Liver (tissue), 9 donors: ENCODE measurements around the gene TTYH2. TPM values are rescaled to one million over a fixed set of nuclear protein-coding genes. Genes with fewer than 3 reads are reported as not detected.

Experiments used
- DNase-seq: peaks from one replicate; pipeline ENCODE4 v3.0.0-alpha.2; 2017; ENCODE audit warnings: low spot score
- H3K27ac ChIP-seq, 2 donors: one replicate each; pipeline ENCODE4 v1.7.0; 2013; ENCODE audit warnings: inconsistent platforms in 2 of 2, low read length in 2 of 2, control low read depth in 1 of 2, low read depth in 1 of 2, mild to moderate bottlenecking in 1 of 2
- H3K27me3 ChIP-seq, 4 donors: one replicate each; pipeline versions ENCODE4 v1.6.1 to v1.7.0; 2013; ENCODE audit warnings: low read length in 3 of 4, inconsistent platforms in 1 of 4, mild to moderate bottlenecking in 1 of 4, moderate library complexity in 1 of 4; ENCODE audit not compliant: control insufficient read depth in 4 of 4, insufficient read depth in 4 of 4
- H3K36me3 ChIP-seq, 4 donors: one replicate each; pipeline versions ENCODE4 v1.6.1 to v1.7.0; 2013; ENCODE audit warnings: low read length in 3 of 4, mild to moderate bottlenecking in 3 of 4, low read depth in 1 of 4, moderate library complexity in 1 of 4; ENCODE audit not compliant: control insufficient read depth in 4 of 4, insufficient read depth in 3 of 4
- H3K4me1 ChIP-seq, 4 donors: one replicate each; pipeline versions ENCODE4 v1.6.1 to v1.7.0; 2013; ENCODE audit warnings: low read length in 3 of 4, mild to moderate bottlenecking in 3 of 4, moderate library complexity in 1 of 4; ENCODE audit not compliant: control insufficient read depth in 4 of 4, insufficient read depth in 4 of 4
- H3K4me3 ChIP-seq, 3 donors: one replicate each; pipeline versions ENCODE4 v1.6.1 to v1.7.0; 2013; ENCODE audit warnings: low read length in 3 of 3, control low read depth in 1 of 3, low read depth in 1 of 3, mild to moderate bottlenecking in 1 of 3
- H3K9ac ChIP-seq, 2 donors: one replicate each; pipeline ENCODE4 v1.7.0; 2013; ENCODE audit warnings: low read length in 2 of 2, mild to moderate bottlenecking in 2 of 2, moderate library complexity in 2 of 2, control low read depth in 1 of 2, low read depth in 1 of 2
- H3K9me3 ChIP-seq, 4 donors: one replicate each; pipeline versions ENCODE4 v1.6.1 to v1.7.0; 2013; ENCODE audit warnings: low read length in 3 of 4; ENCODE audit not compliant: control insufficient read depth in 4 of 4
- EGR1 ChIP-seq, 2 donors: IDR thresholded peaks; 2 replicates each; pipeline ENCODE4 v1.6.1; 2016 to 2018; ENCODE audit warnings: antibody characterized with exemption in 2 of 2, low read depth in 2 of 2
- FOXA1 ChIP-seq: IDR thresholded peaks from 2 replicates; pipeline ENCODE4 v1.6.1; 2016; ENCODE audit warnings: antibody characterized with exemption
- FOXA2 ChIP-seq: IDR thresholded peaks from 2 replicates; pipeline ENCODE4 v1.6.1; 2016; ENCODE audit warnings: antibody characterized with exemption
- GABPA ChIP-seq, 2 donors: IDR thresholded peaks in 1 of 2; conservative IDR thresholded peaks in 1 of 2; 2 replicates each; pipeline ENCODE4 v1.6.1; 2016; ENCODE audit warnings: antibody characterized with exemption in 2 of 2, mild to moderate bottlenecking in 1 of 2, moderate library complexity in 1 of 2
- HNF4A ChIP-seq, 2 donors: conservative IDR thresholded peaks; 2 replicates each; pipeline ENCODE4 v1.6.1; 2016; ENCODE audit warnings: antibody characterized with exemption in 2 of 2, mild to moderate bottlenecking in 2 of 2
- HNF4G ChIP-seq: IDR thresholded peaks from 2 replicates; pipeline ENCODE4 v1.6.1; 2016; ENCODE audit warnings: antibody characterized with exemption
- JUND ChIP-seq, 2 donors: IDR thresholded peaks; 2 replicates each; pipeline ENCODE4 v1.6.1; 2016; ENCODE audit warnings: antibody characterized with exemption in 2 of 2
- NR2F2 ChIP-seq: IDR thresholded peaks from 2 replicates; pipeline ENCODE4 v1.6.1; 2016; ENCODE audit warnings: antibody characterized with exemption
- RAD21 ChIP-seq, 2 donors: IDR thresholded peaks; 2 replicates each; pipeline ENCODE4 v1.6.1; 2016; ENCODE audit warnings: antibody characterized with exemption in 2 of 2, mild to moderate bottlenecking in 2 of 2
- RXRA ChIP-seq, 2 donors: IDR thresholded peaks; 2 replicates each; pipeline ENCODE4 v1.6.1; 2017 to 2018; ENCODE audit warnings: antibody characterized with exemption in 2 of 2, mild to moderate bottlenecking in 1 of 2
- SP1 ChIP-seq: IDR thresholded peaks from 2 replicates; pipeline ENCODE4 v1.6.1; 2018; ENCODE audit warnings: antibody characterized with exemption, mild to moderate bottlenecking
- TAF1 ChIP-seq: conservative IDR thresholded peaks from 2 replicates; pipeline ENCODE4 v1.6.1; 2016; ENCODE audit warnings: antibody characterized with exemption, mild to moderate bottlenecking
- YY1 ChIP-seq: IDR thresholded peaks from 2 replicates; pipeline ENCODE4 v1.6.1; 2016; ENCODE audit warnings: antibody characterized with exemption, mild to moderate bottlenecking
- WGBS: extraction: QIAGEN DNeasy Blood & Tissue Kit; methylation state at CpG from one replicate; pipeline ENCODE4 v1.1.7; 2013; 5-methylcytosine and 5-hydroxymethylcytosine counted together
- polyA plus RNA-seq, 2 donors: library from polyadenylated mRNA; stranded (reverse) in 1 of 2; unstranded in 1 of 2; fragments of 200-250 nt in 1 of 2; fragments of >200 nt in 1 of 2; fragmentation: Nextera tagmentation in 1 of 2; extraction: Ambion mirVana in 1 of 2; gene quantifications; one replicate each; pipeline versions ENCODE4 v1.2.1 to v1.2.3, GENCODE V29; 2013 to 2015
- total RNA-seq, 2 donors: library from RNA; depleted of rRNA; stranded (reverse); fragments of >200 nt; gene quantifications; one replicate each; pipeline ENCODE4 v1.2.3, GENCODE V29; 2014
- TF ChIP-seq, protein P1 (sequence below): fragments of 150-350 bp; IDR thresholded peaks from 2 replicates; pipeline ENCODE4 v1.5.1; 2017; ENCODE audit warnings: improper control_type of control experiment, low read depth, low read length; ENCODE audit not compliant: missing input control
- TF ChIP-seq, protein P2 (sequence below): IDR thresholded peaks from 2 replicates; pipeline ENCODE4 v1.6.1; 2016; ENCODE audit warnings: antibody characterized with exemption
- TF ChIP-seq, protein P3 (sequence below): IDR thresholded peaks from 2 replicates; pipeline ENCODE4 v1.6.1; 2016; ENCODE audit warnings: antibody characterized with exemption
- TF ChIP-seq, protein P4 (sequence below): IDR thresholded peaks from 2 replicates; pipeline ENCODE4 v1.6.1; 2016; ENCODE audit warnings: antibody characterized with exemption
- TF ChIP-seq, protein P5 (sequence below): IDR thresholded peaks from 2 replicates; pipeline ENCODE4 v1.6.1; 2016; ENCODE audit warnings: antibody characterized with exemption, mild to moderate bottlenecking
- donor health status: healthy.
- donor health status: healthy.
- donor health status: healthy.
- donor health status: healthy.
- donor health status: healthy.

The TTYH2 gene
- total and polyA plus RNA-seq, 4 donors: 0.40 to 2.4 (median 0.99) TPM

DNA sequence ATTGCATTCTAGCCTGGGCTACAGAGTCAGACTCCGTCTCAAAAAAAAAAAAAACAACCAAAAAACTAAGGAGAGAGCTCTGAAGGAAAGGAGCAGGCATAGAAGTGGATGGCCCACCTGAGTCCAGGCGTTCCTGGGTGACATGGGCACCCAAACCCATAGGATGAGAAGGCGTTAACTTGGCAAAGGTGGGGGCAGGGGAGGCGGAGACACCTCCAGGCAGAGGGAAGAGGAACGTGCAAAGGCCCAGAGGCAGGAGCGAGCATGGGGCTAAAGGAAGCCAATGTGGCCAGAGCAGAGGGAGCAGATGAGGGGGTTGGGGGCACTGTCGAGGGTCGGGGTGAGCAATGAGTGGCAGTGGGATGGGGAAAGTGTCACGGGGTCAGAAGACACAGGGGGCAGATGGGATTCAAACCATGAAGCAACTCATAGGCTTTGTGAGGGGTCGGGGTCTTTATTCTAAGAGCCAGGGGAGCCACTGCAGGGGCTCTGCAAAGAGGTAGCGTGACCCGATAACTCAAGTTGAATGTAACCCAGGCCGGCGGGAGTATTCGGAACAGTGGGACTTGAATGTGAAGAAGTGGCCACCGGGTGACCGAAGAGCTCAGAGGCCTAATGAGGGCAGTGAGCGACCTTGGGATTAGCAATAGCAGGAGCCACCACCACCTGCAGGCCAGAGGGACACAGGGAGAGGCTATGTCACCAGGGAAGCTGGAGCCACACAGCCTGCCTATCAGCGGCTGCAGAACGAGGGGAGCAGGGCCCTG lies 11.8 kb downstream of the TTYH2 start:
- Histone ChIP-seq H3K4me3 (no peak overlapping the region), H3K27ac (no peak overlapping the region), H3K9ac (no peak overlapping the region), H3K27me3 (no peaks in the 10 kb centered on the region), H3K9me3 (no peaks in the 10 kb centered on the region), H3K36me3 (no peaks in the 10 kb centered on the region), H3K4me1 (no peaks in the 10 kb centered on the region)
- no peak for DNase-seq
- TF ChIP-seq RAD21 (IDR thresholded peaks at IDR 0.05) (no peak), TAF1 (no peak), JUND (IDR thresholded peaks at IDR 0.05) (no peak), YY1 (no peak), HNF4A (conservative IDR thresholded peaks at IDR 0.05) (no peak), EGR1 (IDR thresholded peaks at IDR 0.05; ENCODE audit: low read depth in 2 of 2) (no peak), FOXA2 (no peak), GABPA (IDR thresholded peaks at IDR 0.05 in 1 of 2, conservative IDR thresholded peaks at IDR 0.05 in 1 of 2) (no peak), FOXA1 (no peak), SP1 (no peak), RXRA (IDR thresholded peaks at IDR 0.05) (no peak), NR2F2 (no peak), HNF4G (no peak)
- TF ChIP-seq, protein P1, sequence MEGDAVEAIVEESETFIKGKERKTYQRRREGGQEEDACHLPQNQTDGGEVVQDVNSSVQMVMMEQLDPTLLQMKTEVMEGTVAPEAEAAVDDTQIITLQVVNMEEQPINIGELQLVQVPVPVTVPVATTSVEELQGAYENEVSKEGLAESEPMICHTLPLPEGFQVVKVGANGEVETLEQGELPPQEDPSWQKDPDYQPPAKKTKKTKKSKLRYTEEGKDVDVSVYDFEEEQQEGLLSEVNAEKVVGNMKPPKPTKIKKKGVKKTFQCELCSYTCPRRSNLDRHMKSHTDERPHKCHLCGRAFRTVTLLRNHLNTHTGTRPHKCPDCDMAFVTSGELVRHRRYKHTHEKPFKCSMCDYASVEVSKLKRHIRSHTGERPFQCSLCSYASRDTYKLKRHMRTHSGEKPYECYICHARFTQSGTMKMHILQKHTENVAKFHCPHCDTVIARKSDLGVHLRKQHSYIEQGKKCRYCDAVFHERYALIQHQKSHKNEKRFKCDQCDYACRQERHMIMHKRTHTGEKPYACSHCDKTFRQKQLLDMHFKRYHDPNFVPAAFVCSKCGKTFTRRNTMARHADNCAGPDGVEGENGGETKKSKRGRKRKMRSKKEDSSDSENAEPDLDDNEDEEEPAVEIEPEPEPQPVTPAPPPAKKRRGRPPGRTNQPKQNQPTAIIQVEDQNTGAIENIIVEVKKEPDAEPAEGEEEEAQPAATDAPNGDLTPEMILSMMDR: no peak
- TF ChIP-seq, protein P2, sequence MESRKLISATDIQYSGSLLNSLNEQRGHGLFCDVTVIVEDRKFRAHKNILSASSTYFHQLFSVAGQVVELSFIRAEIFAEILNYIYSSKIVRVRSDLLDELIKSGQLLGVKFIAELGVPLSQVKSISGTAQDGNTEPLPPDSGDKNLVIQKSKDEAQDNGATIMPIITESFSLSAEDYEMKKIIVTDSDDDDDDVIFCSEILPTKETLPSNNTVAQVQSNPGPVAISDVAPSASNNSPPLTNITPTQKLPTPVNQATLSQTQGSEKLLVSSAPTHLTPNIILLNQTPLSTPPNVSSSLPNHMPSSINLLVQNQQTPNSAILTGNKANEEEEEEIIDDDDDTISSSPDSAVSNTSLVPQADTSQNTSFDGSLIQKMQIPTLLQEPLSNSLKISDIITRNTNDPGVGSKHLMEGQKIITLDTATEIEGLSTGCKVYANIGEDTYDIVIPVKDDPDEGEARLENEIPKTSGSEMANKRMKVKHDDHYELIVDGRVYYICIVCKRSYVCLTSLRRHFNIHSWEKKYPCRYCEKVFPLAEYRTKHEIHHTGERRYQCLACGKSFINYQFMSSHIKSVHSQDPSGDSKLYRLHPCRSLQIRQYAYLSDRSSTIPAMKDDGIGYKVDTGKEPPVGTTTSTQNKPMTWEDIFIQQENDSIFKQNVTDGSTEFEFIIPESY: no peak
- TF ChIP-seq, protein P3, sequence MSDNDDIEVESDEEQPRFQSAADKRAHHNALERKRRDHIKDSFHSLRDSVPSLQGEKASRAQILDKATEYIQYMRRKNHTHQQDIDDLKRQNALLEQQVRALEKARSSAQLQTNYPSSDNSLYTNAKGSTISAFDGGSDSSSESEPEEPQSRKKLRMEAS: no peak
- TF ChIP-seq, protein P4, sequence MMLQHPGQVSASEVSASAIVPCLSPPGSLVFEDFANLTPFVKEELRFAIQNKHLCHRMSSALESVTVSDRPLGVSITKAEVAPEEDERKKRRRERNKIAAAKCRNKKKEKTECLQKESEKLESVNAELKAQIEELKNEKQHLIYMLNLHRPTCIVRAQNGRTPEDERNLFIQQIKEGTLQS: no peak
- TF ChIP-seq, protein P5, sequence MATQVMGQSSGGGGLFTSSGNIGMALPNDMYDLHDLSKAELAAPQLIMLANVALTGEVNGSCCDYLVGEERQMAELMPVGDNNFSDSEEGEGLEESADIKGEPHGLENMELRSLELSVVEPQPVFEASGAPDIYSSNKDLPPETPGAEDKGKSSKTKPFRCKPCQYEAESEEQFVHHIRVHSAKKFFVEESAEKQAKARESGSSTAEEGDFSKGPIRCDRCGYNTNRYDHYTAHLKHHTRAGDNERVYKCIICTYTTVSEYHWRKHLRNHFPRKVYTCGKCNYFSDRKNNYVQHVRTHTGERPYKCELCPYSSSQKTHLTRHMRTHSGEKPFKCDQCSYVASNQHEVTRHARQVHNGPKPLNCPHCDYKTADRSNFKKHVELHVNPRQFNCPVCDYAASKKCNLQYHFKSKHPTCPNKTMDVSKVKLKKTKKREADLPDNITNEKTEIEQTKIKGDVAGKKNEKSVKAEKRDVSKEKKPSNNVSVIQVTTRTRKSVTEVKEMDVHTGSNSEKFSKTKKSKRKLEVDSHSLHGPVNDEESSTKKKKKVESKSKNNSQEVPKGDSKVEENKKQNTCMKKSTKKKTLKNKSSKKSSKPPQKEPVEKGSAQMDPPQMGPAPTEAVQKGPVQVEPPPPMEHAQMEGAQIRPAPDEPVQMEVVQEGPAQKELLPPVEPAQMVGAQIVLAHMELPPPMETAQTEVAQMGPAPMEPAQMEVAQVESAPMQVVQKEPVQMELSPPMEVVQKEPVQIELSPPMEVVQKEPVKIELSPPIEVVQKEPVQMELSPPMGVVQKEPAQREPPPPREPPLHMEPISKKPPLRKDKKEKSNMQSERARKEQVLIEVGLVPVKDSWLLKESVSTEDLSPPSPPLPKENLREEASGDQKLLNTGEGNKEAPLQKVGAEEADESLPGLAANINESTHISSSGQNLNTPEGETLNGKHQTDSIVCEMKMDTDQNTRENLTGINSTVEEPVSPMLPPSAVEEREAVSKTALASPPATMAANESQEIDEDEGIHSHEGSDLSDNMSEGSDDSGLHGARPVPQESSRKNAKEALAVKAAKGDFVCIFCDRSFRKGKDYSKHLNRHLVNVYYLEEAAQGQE: no peak
- 94% methylated on average over 20 of the region's 20 CpGs for WGBS
